Neural cell (in vitro differentiated cells): Measurements from ENCODE around the gene NUP133. TPM values are rescaled to one million over a fixed set of nuclear protein-coding genes. Genes with fewer than 3 reads are reported as not detected.

Experiments used
- H2AFZ ChIP-seq: fragments of 200-600, 300-800 bp; sonication (generic), shearing (Covaris generic); 2 replicates; pipeline ENCODE4 v1.6.0; 2014; ENCODE audit warnings: low read depth, mild to moderate bottlenecking, antibody characterized with exemption, low read length, moderate library complexity
- H3F3A ChIP-seq: fragments of 200-600 bp; shearing (Covaris generic); 2 replicates; pipeline ENCODE4 v1.6.1; 2016; ENCODE audit warnings: mild to moderate bottlenecking, moderate library complexity, mixed read lengths, antibody characterized with exemption, low read length; ENCODE audit not compliant: insufficient read depth, poor library complexity, severe bottlenecking
- H3K27ac ChIP-seq: fragments of 200-600, 300-800 bp; sonication (generic), shearing (Covaris generic); 2 replicates; pipeline ENCODE4 v1.5.1; 2014; ENCODE audit warnings: mild to moderate bottlenecking, low read length, moderate library complexity
- H3K27me3 ChIP-seq: fragments of 300-800, 200-600 bp; sonication (generic), shearing (Covaris generic); 2 replicates; pipeline ENCODE4 v1.6.0; 2014; ENCODE audit warnings: mild to moderate bottlenecking, low read depth, low read length, moderate library complexity; ENCODE audit not compliant: insufficient read depth
- H3K36me3 ChIP-seq: fragments of 300-800, 200-600 bp; sonication (generic), shearing (Covaris generic); 2 replicates; pipeline ENCODE4 v1.5.1; 2014; ENCODE audit warnings: mild to moderate bottlenecking, antibody characterized with exemption, low read length, moderate library complexity; ENCODE audit not compliant: insufficient read depth
- H3K4me2 ChIP-seq: fragments of 300-800, 200-600 bp; sonication (generic), shearing (Covaris generic); 2 replicates; pipeline ENCODE4 v1.6.0; 2014; ENCODE audit warnings: mild to moderate bottlenecking, low read length
- H3K4me3 ChIP-seq: fragments of 300-800, 200-600 bp; sonication (generic), shearing (Covaris generic); 2 replicates; pipeline ENCODE4 v1.5.1; 2014; ENCODE audit warnings: mild to moderate bottlenecking, low read length, moderate library complexity
- H3K79me2 ChIP-seq: fragments of 200-600 bp; shearing (Covaris generic); replicated peaks from 2 replicates; pipeline ENCODE4 v1.6.0; 2014; ENCODE audit warnings: mild to moderate bottlenecking, low read length, moderate library complexity; ENCODE audit not compliant: insufficient read depth
- H3K9ac ChIP-seq: fragments of 300-800, 200-600 bp; sonication (generic), shearing (Covaris generic); 2 replicates; pipeline ENCODE4 v1.6.1; 2016; ENCODE audit warnings: mild to moderate bottlenecking, low read length, mixed read lengths
- H3K9me2 ChIP-seq: fragments of 200-600 bp; shearing (Covaris generic); 2 replicates; pipeline ENCODE4 v1.6.1; 2016; ENCODE audit warnings: mild to moderate bottlenecking, low read length, mixed read lengths; ENCODE audit not compliant: insufficient read depth
- H3K9me3 ChIP-seq: fragments of 200-600, 300-800 bp; sonication (generic), shearing (Covaris generic); 2 replicates; pipeline ENCODE4 v1.6.1; 2016; ENCODE audit warnings: mild to moderate bottlenecking, mixed run types, low read length, moderate library complexity, mixed read lengths
- H4K20me1 ChIP-seq: fragments of 200-600 bp; shearing (Covaris generic); 2 replicates; pipeline ENCODE4 v1.6.1; 2016; ENCODE audit warnings: mild to moderate bottlenecking, mixed run types; ENCODE audit not compliant: insufficient read depth
- CTCF ChIP-seq: fragments of 450-650 bp; IDR thresholded peaks from 2 replicates; pipeline ENCODE4 v1.5.1; 2014; ENCODE audit warnings: antibody characterized with exemption, mild to moderate bottlenecking, moderate library complexity; ENCODE audit not compliant: poor library complexity, severe bottlenecking
- EP300 ChIP-seq: fragments of 450-650 bp; conservative IDR thresholded peaks from 2 replicates; pipeline ENCODE4 v1.6.1; 2014; ENCODE audit warnings: antibody characterized with exemption, mild to moderate bottlenecking, moderate library complexity; ENCODE audit not compliant: poor library complexity, severe bottlenecking
- EZH2 ChIP-seq: fragments of 200-600, 300-800 bp; shearing (Covaris generic), sonication (generic); IDR thresholded peaks from 2 replicates; pipeline ENCODE4 v1.6.1; 2014; ENCODE audit warnings: antibody characterized with exemption, low read length, borderline replicate concordance, mild to moderate bottlenecking; ENCODE audit not compliant: insufficient read depth, poor library complexity, severe bottlenecking
- MXI1 ChIP-seq: fragments of 450-650 bp; conservative IDR thresholded peaks from 2 replicates; pipeline ENCODE4 v1.6.1; 2014; ENCODE audit warnings: antibody characterized with exemption, mild to moderate bottlenecking; ENCODE audit not compliant: poor library complexity, severe bottlenecking
- POLR2AphosphoS5 ChIP-seq: IDR thresholded peaks from 2 replicates; pipeline ENCODE4 v1.6.1; 2012
- RAD21 ChIP-seq: fragments of 450-650 bp; conservative IDR thresholded peaks from 2 replicates; pipeline ENCODE4 v1.6.1; 2014; ENCODE audit warnings: antibody characterized with exemption, mild to moderate bottlenecking, moderate library complexity
- REST ChIP-seq: IDR thresholded peaks from 2 replicates; pipeline ENCODE4 v1.6.1; 2012; ENCODE audit warnings: borderline replicate concordance
- SMC3 ChIP-seq: fragments of 450-650 bp; conservative IDR thresholded peaks from 2 replicates; pipeline ENCODE4 v1.6.1; 2014; ENCODE audit warnings: antibody characterized with exemption, mild to moderate bottlenecking, moderate library complexity; ENCODE audit not compliant: poor library complexity
- TAF1 ChIP-seq: IDR thresholded peaks from 2 replicates; pipeline ENCODE4 v1.6.1; 2012; ENCODE audit warnings: low read depth
- polyA plus RNA-seq: library from polyadenylated mRNA; depleted of rRNA; stranded (reverse); fragments of >200 nt; gene quantifications from 2 replicates; pipeline ENCODE4 v1.2.3, GENCODE V29; 2014

The NUP133 gene
- polyA plus RNA-seq, 1 donor from 2014 or later: 73.4 TPM

GRCh38 chr1:229459815-229460214 is 48.3 kb downstream of the NUP133 start:
- no peaks in the 10 kb centered on the region for H4K20me1 ChIP-seq
- no peaks in the 10 kb centered on the region for H3K79me2 ChIP-seq
- H3K27me3 ChIP-seq: no peaks in the 10 kb centered on the region
- H2AFZ ChIP-seq: no peak overlapping the region
- H3K9me3 ChIP-seq: no peaks in the 10 kb centered on the region
- peaks cover 5% of the 10 kb centered on the region for H3K36me3 ChIP-seq
- no peaks in the 10 kb centered on the region for H3K9me2 ChIP-seq
- no peaks in the 10 kb centered on the region for H3F3A ChIP-seq
- TF ChIP-seq CTCF (no peak), POLR2AphosphoS5 (no peak), TAF1 (no peak), EZH2 (no peak), RAD21 (no peak), SMC3 (no peak), REST (no peak), EP300 (no peak)
- no peak overlapping the region for H3K9ac ChIP-seq
- H3K27ac ChIP-seq: no peak overlapping the region
- H3K4me3 ChIP-seq: no peak overlapping the region
- H3K4me2 ChIP-seq: no peak overlapping the region

- Histone ChIP-seq H3K27ac (no peak overlapping the region), H3K9me3 (no peaks in the 10 kb centered on the region), H3K79me2 (no peaks in the 10 kb centered on the region), H3K27me3 (no peaks in the 10 kb centered on the region), H3K4me2 (no peak overlapping the region), H3K9me2 (no peaks in the 10 kb centered on the region), H3F3A (no peaks in the 10 kb centered on the region), H4K20me1 (no peaks in the 10 kb centered on the region), H3K36me3 (peaks cover 5% of the 10 kb centered on the region), H3K9ac (no peak overlapping the region), H3K4me3 (no peak overlapping the region), H2AFZ (no peak overlapping the region)
- no peak for TF ChIP-seq CTCF
- TF ChIP-seq SMC3: no peak
- TF ChIP-seq EZH2: no peak
- TF ChIP-seq MXI1: no peak
- TF ChIP-seq TAF1: no peak
- no peak for TF ChIP-seq EP300
Measured at GRCh38 chr1:229457436-229457835, 50.7 kb downstream of the NUP133 start.
